AG09309 (cell line): ENCODE data around the gene SMIM33.

Source experiments
- DNase-seq: peaks from one replicate; pipeline ENCODE4 v3.0.0-alpha.2; 2010; ENCODE audit warnings: low read depth
- H3K4me3 ChIP-seq: 2 replicates; pipeline ENCODE4 v1.5.1; 2011; ENCODE audit warnings: mild to moderate bottlenecking, low read depth, low read length, moderate library complexity; ENCODE audit not compliant: control insufficient read depth
- CTCF ChIP-seq: IDR thresholded peaks from 2 replicates; pipeline ENCODE4 v1.5.1; 2011; ENCODE audit warnings: mild to moderate bottlenecking, low read depth, low read length, inconsistent platforms; ENCODE audit not compliant: insufficient read depth, control insufficient read depth; ENCODE audit errors: missing control alignments

Gene SMIM33

DNA sequence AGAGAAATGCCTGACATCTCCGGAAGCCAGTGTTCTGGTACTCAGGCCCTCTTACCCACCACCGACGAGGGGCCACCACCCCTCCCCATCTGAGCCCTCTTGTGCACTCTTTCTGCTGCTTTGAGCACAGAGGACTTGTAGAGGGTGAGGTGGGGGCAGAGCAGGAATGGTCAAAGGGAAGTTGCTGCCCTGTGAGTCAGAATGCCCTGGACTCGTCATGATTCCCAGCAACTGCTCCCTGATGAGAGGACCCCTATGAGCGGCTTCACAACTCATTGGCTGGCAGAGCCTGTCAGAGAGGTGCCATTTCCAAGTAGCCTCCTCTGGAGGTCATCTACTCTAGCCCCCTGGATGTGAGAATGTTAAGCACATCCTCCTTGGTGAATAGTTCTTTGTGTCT is 9.1 kb upstream of the SMIM33 start:
- DNase-seq: no peak
- TF ChIP-seq CTCF: no peak
- H3K4me3 ChIP-seq: no peak overlapping the region

DNA sequence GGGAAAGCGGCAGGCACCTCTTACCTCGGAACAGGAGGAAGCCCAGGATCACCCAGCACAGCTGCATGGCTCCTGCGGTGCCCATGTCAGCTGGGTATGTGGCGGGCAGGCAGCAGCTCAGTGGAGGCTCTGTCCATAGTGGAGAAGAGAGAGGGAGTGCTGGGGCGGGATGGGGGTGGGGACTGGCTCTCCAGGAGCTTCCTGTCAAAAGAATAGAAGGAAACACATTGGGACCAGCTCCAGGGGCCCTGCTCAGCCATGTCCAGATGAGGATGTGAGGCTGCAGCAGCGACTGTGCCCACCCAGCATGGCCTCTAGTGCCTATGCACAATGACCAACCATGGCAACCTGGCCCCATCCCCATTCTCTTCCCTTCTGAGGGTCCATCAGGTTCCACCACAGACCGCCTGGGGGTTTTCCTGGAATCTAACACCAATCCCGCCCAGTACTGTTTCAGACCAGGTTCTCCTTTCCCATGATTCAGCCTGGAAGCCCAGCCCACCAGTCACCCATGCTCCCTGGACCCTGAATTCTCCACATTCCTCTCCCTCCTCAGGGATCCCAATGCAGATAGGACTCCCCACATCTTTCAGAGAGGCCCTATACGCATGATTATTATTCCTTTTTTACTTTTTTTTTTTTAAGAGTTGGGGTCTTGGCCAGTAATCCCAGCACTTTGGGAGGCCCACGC is 8.1 kb upstream of the SMIM33 start, which contains the start of gene ECSCR:
Gene ECSCR, minus strand, starts transcription at position 158 of the 691 bp plus-strand sequence. Its CDS starts 73 bp downstream, at position 85.
- DNase-seq: no peak
- no peak for TF ChIP-seq CTCF
- H3K4me3 ChIP-seq: no peak within 1 kb of the TSS

GRCh38 chr5:139468421-139468931 is 2.3 kb upstream of the SMIM33 start:
- DNase-seq: no peak
- no peak overlapping the region for H3K4me3 ChIP-seq
- peak; percentile 24 for TF ChIP-seq CTCF

GRCh38 chr5:139472386-139473030 is 1.7 kb downstream of the SMIM33 start:
- no peak overlapping the region for H3K4me3 ChIP-seq
- TF ChIP-seq CTCF: no peak

GRCh38 chr5:139473105-139473504 is 2.3 kb downstream of the SMIM33 start:
- TF ChIP-seq CTCF: no peak
- DNase-seq: no peak
- no peak overlapping the region for H3K4me3 ChIP-seq

More at GRCh38 chr5:139472386-139473030, 1.7 kb downstream of the SMIM33 start:
- DNase-seq: no peak

DNA sequence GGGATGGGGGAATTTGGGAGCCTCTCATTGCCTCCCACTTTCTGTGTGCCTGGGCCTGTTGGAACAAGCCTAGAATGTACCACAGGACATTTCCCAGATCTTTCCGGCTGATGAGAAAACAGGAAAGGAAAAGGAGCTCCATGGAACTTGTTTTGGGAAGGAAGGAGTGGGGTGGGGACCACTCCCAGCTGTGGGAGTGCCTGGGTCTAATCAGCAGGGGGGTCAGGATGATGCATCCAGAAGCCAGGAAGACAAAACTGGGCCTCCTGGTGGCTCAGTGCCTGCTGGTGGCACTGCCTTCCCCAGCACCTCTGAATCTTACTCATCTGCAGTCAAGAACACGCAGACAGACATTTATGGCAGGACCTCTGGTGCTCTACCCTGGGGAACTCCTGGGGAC is 2.8 kb downstream of the SMIM33 start:
- no peak overlapping the region for H3K4me3 ChIP-seq
- no peak for TF ChIP-seq CTCF
- DNase-seq: no peak
